Immature natural killer cell (primary cell): ENCODE results near the gene IDH2. TPM values are rescaled to one million over a fixed set of nuclear protein-coding genes. Genes with fewer than 3 reads are reported as not detected.
"Not testable (repeated sequence)": the region's sequence is repeated elsewhere in the genome, so short reads cannot be mapped to it uniquely, and the experiment has no call there.

Experiments used
- DNase-seq, 3 donors: peaks; one replicate each; pipeline ENCODE4 v3.0.0; 2022; ENCODE audit warnings: mixed read lengths in 1 of 3
- H3K27ac Mint-ChIP-seq, 6 donors: one replicate each; pipeline ENCODE4 v1.8.0; 2020; ENCODE audit warnings: mixed read lengths in 6 of 6, mild to moderate bottlenecking in 5 of 6, inconsistent platforms in 4 of 6, moderate library complexity in 3 of 6
- H3K27me3 Mint-ChIP-seq, 3 donors: one replicate each; pipeline ENCODE4 v1.8.0; 2020 to 2021; ENCODE audit warnings: low read depth in 3 of 3, mild to moderate bottlenecking in 3 of 3, mixed read lengths in 3 of 3, moderate library complexity in 3 of 3, inconsistent platforms in 1 of 3
- H3K36me3 Mint-ChIP-seq, 3 donors: one replicate each; pipeline ENCODE4 v1.8.0; 2020; ENCODE audit warnings: mixed read lengths in 3 of 3, inconsistent platforms in 2 of 3, mild to moderate bottlenecking in 2 of 3
- H3K4me1 Mint-ChIP-seq, 2 donors: one replicate each; pipeline ENCODE4 v1.8.0; 2020; ENCODE audit warnings: inconsistent platforms in 2 of 2, mild to moderate bottlenecking in 2 of 2, mixed read lengths in 2 of 2, moderate library complexity in 1 of 2
- H3K4me3 Mint-ChIP-seq, 5 donors: one replicate each; pipeline ENCODE4 v1.8.0; 2020; ENCODE audit warnings: mild to moderate bottlenecking in 5 of 5, mixed read lengths in 5 of 5, inconsistent platforms in 3 of 5, moderate library complexity in 3 of 5
- H3K9me3 Mint-ChIP-seq, 6 donors: one replicate each; pipeline ENCODE4 v1.8.0; 2020; ENCODE audit warnings: mild to moderate bottlenecking in 6 of 6, mixed read lengths in 6 of 6, inconsistent platforms in 4 of 6, moderate library complexity in 3 of 6
- polyA plus RNA-seq, 3 donors: library from polyadenylated mRNA; unstranded; fragments of 300-500 nt; fragmentation: Illumina TruSeq; gene quantifications; one replicate each; pipeline ENCODE4 v1.2.3, GENCODE V29; 2021

The IDH2 gene
- polyA plus RNA-seq, 3 donors from 2014 or later, result 160 to 330 (median 218) TPM

DNA sequence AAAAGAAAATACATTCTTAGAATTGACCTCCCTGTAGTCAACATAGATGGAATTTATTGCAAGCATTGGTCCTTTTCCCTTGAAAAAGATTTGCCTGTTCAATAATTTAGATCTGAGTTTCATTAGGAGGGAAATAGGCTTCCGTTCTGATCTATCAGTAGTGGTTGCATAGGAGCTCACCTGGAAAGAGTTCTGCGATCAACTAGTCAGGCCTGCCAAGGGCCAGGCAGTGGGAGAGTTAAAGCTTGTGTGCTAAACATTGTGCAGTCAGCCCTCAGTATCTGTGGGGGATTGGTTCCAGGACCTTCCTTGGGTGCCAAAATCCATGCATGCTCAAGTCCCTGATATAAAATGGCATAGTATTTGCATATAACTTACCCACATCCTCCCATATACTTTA is 29.6 kb upstream of the IDH2 start:
- Mint-ChIP-seq H3K27me3 (peaks cover 0 to 10% (median 3%) of the 10 kb centered on the region in 3 donors), H3K4me1 (no peaks in the 10 kb centered on the region), H3K27ac (no peak overlapping the region), H3K9me3 (no peaks in the 10 kb centered on the region), H3K4me3 (no peak overlapping the region), H3K36me3 (no peaks in the 10 kb centered on the region)
- no peak for DNase-seq

DNA sequence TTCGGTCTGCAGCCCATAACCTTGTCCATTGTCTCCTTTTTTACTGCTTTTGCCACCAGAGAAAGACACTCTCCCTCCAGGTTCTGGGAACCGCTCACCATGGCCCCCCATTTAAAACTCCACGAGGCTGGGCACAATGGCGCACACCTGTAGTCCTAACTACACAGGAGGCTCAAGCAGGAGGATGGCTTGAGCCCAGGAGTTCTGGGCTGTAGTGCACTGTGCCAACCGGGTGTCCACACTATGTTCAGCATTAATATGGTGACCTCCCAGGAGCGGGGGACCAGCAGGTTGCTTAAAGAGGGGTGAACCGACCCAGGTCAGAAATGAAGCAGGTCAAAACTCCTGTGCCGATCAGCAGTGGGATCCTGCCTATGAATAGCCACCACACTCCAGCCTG is 28.0 kb upstream of the IDH2 start:
- H3K27ac Mint-ChIP-seq, result no peak overlapping the region
- no peaks in the 10 kb centered on the region for H3K4me1 Mint-ChIP-seq
- H3K4me3 Mint-ChIP-seq, result no peak overlapping the region
- no peaks in the 10 kb centered on the region for H3K9me3 Mint-ChIP-seq
- no peak for DNase-seq
- H3K27me3 Mint-ChIP-seq, result peaks cover 0 to 10% (median 5%) of the 10 kb centered on the region in 3 donors
- H3K36me3 Mint-ChIP-seq, result no peaks in the 10 kb centered on the region

DNA sequence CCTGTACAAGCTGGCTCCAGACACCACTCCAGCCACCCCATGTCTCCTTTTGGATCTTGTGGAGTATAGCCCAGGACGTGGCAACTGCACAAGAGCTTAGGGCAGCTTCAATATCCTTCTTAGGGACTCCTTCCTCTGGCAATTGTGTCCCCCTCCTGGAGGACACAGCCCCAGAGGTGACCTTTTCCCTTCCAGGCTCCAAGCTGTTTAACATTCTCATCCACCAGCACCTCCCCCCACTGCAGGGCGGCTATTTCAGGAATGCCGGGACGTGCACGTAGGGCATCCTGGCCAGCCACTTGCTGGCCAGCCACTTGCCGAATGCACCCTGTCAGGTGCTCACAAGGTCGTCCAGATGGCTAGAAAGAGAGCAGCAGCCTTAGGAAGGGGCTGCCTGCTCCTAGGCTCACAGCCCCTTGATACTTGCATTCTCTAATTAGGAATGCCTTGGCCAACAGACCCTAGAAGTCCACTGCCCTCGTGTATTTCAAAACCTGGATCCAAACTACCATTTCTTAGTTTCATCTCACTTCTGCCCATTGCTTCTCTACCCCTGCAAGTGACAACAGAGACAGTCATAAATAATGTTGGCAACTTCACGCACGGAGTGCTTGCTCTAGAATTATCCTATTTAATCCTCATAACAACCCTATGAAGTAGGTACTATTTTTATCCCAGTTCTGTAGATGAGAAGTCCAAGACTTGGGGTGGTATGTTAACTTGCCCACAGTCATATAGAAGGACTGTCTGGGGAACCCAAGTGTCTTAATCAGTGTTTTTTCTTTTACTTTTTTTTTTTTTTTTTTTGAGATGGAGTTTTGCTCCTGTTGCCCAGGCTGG is 24.5 kb upstream of the IDH2 start:
- H3K4me3 Mint-ChIP-seq, result no peak overlapping the region
- H3K4me1 Mint-ChIP-seq, result no peaks in the 10 kb centered on the region
- H3K27ac Mint-ChIP-seq, result no peak overlapping the region
- no peak for DNase-seq
- H3K27me3 Mint-ChIP-seq, result peaks cover 0 to 10% (median 5%) of the 10 kb centered on the region in 3 donors
- no peaks in the 10 kb centered on the region for H3K9me3 Mint-ChIP-seq
- H3K36me3 Mint-ChIP-seq, result no peaks in the 10 kb centered on the region

GRCh38 chr15:90126022-90126421 is 23.8 kb upstream of the IDH2 start:
- H3K4me3 Mint-ChIP-seq, result no peak overlapping the region

DNA sequence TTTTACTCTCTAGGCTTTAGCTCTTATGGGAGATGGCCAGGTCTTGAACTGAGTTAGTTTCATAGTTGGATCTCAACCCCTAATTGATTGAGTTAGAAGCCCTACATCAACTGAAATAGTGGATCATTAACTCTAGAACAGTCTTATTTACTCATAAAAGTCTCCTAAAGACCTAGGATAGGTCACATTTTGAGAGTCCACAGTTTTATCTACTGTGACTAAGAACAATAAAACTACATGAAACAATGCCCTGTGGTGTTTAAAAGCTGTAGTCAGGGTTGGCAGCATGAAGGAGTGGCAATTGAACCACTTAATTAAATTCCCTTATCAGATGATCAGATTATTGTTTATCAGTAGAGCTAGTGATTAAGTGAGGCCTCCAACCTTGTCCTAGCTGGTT is 22.2 kb upstream of the IDH2 start:
- H3K27me3 Mint-ChIP-seq, result peaks cover 1 to 8% (median 7%) of the 10 kb centered on the region in 3 donors
- H3K36me3 Mint-ChIP-seq, result no peaks in the 10 kb centered on the region
- H3K9me3 Mint-ChIP-seq, result no peaks in the 10 kb centered on the region
- DNase-seq, result no peak
- no peak overlapping the region for H3K4me3 Mint-ChIP-seq
- no peaks in the 10 kb centered on the region for H3K4me1 Mint-ChIP-seq
- H3K27ac Mint-ChIP-seq, result no peak overlapping the region

More at GRCh38 chr15:90126022-90126421, 23.8 kb upstream of the IDH2 start:
- Mint-ChIP-seq H3K36me3 (no peaks in the 10 kb centered on the region), H3K27me3 (peaks cover 0 to 10% (median 5%) of the 10 kb centered on the region in 3 donors), H3K27ac (no peak overlapping the region), H3K4me1 (no peaks in the 10 kb centered on the region), H3K9me3 (no peaks in the 10 kb centered on the region)
- no peak for DNase-seq

DNA sequence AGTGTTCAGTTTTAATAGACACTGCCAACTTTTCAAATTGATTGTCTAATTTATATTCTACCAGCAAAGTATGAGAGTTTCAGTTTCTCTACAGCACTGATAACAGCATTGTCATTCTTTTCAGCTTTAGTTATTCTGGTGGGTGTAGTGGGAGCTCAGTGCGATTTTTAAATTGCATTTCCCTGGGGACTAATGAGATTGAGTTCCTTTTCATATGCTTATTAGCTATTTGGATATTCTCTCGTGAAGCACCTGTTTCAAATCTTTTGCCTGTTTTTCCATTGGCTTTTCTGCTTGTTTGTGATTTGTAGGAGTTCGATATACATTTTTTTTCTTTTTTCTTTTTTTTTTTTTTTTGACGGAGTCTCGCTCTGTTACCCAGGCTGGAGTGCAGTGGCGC is 18.8 kb upstream of the IDH2 start:
- no peaks in the 10 kb centered on the region for H3K36me3 Mint-ChIP-seq
- H3K9me3 Mint-ChIP-seq, result no peaks in the 10 kb centered on the region
- H3K27me3 Mint-ChIP-seq, result peaks cover 1 to 5% (median 3%) of the 10 kb centered on the region in 3 donors
- no peaks in the 10 kb centered on the region for H3K4me1 Mint-ChIP-seq
- no peak for DNase-seq
- no peak overlapping the region for H3K4me3 Mint-ChIP-seq
- H3K27ac Mint-ChIP-seq, result no peak overlapping the region

- H3K27ac Mint-ChIP-seq, result no peak overlapping the region
Observed at GRCh38 chr15:90119367-90119766, 17.1 kb upstream of the IDH2 start.

DNA sequence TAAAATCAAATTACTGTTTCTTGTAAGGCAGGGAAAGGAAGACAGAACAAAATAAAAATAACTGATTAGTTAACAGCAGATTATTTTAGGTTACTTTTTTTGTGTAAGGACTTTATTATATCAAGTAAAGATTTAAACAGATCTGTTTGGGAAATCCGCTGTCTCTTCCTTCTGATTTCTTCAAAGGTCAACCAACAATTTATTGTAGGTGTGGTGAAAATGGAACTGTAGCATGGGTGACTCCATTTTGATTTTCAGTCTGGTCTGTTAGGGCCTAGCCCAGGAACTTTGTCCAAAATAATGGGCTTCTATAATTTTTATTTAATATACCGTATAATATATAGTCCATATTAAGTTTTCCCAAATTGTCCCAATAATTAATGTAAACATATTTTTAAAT is 13.5 kb upstream of the IDH2 start:
- H3K27ac Mint-ChIP-seq, result peak overlapping the region in 1 of 6 donors; percentile 12
- H3K4me1 Mint-ChIP-seq, result no peaks in the 10 kb centered on the region
- peaks cover 0 to 11% (median 8%) of the 10 kb centered on the region in 6 donors for H3K9me3 Mint-ChIP-seq
- peaks cover 0 to 5% (median 5%) of the 10 kb centered on the region in 3 donors for H3K36me3 Mint-ChIP-seq
- no peak overlapping the region for H3K4me3 Mint-ChIP-seq
- DNase-seq, result no peak
- peaks cover 3 to 4% (median 3%) of the 10 kb centered on the region in 3 donors for H3K27me3 Mint-ChIP-seq

More at GRCh38 chr15:90119367-90119766, 17.1 kb upstream of the IDH2 start:
- Mint-ChIP-seq H3K4me1 (no peaks in the 10 kb centered on the region), H3K27me3 (peaks cover 1 to 4% (median 3%) of the 10 kb centered on the region in 3 donors), H3K36me3 (peaks cover 0 to 4% (median 4%) of the 10 kb centered on the region in 3 donors), H3K9me3 (peaks cover 0 to 6% (median 5%) of the 10 kb centered on the region in 6 donors), H3K4me3 (no peak overlapping the region)
- no peak for DNase-seq

DNA sequence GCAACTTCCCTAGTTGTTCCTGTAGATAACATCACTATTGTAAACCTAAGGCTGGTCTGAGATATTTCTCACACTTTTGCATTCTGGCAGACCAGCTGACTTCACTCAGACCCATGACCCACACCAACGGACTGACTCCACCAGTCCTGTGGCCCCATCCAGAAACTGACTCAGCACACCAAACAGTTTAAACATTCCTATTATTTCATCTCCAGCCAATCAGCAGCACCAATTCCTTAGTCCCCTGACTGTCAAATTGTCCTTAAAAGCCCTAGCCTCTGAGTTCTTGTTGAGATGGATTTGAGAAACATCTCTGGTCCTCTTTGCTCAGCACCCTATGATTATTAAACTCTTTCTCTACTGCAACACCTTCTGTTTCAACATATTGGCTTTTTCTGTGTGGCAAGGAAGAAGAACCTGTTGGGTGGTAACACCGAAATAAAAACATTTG is 12.2 kb upstream of the IDH2 start:
- peaks cover 0 to 5% (median 5%) of the 10 kb centered on the region in 3 donors for H3K36me3 Mint-ChIP-seq
- H3K4me1 Mint-ChIP-seq, result no peaks in the 10 kb centered on the region
- peaks cover 0 to 11% (median 8%) of the 10 kb centered on the region in 6 donors for H3K9me3 Mint-ChIP-seq
- no peak overlapping the region for H3K27ac Mint-ChIP-seq
- H3K27me3 Mint-ChIP-seq, result peaks cover 1 to 4% (median 3%) of the 10 kb centered on the region in 3 donors
- H3K4me3 Mint-ChIP-seq, result no peak overlapping the region
- DNase-seq, result no peak

DNA sequence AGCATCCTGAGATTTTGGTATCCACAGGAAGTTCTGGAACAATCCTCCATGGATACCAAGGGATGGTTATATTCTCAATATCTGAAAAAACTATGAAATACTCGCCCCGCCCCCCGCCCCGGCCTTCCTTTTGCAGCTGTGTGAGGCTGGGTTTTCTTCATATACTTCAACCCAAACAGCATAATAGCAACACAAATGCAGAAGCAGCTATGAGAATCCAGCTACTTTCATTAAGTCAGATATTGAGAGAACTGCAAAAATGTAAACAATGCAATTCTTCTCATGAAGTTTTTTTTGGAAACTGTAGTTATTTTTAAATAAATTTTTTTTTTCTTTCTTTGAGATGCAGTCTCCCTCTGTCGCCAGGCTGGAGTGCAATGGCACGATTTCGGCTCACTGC is 10.9 kb upstream of the IDH2 start:
- no peak overlapping the region for H3K4me3 Mint-ChIP-seq
- H3K27ac Mint-ChIP-seq, result no peak overlapping the region
- no peaks in the 10 kb centered on the region for H3K4me1 Mint-ChIP-seq
- no peak for DNase-seq
- peaks cover 0 to 4% (median 1%) of the 10 kb centered on the region in 3 donors for H3K27me3 Mint-ChIP-seq
- H3K36me3 Mint-ChIP-seq, result peaks cover 0 to 5% (median 5%) of the 10 kb centered on the region in 3 donors
- H3K9me3 Mint-ChIP-seq, result peaks cover 0 to 11% (median 8%) of the 10 kb centered on the region in 6 donors

GRCh38 chr15:90109163-90109751 is 7.0 kb upstream of the IDH2 start:
- H3K27me3 Mint-ChIP-seq, H3K4me3 Mint-ChIP-seq, H3K4me1 Mint-ChIP-seq, DNase-seq, H3K36me3 Mint-ChIP-seq, H3K9me3 Mint-ChIP-seq, H3K27ac Mint-ChIP-seq: not testable (repeated sequence)

DNA sequence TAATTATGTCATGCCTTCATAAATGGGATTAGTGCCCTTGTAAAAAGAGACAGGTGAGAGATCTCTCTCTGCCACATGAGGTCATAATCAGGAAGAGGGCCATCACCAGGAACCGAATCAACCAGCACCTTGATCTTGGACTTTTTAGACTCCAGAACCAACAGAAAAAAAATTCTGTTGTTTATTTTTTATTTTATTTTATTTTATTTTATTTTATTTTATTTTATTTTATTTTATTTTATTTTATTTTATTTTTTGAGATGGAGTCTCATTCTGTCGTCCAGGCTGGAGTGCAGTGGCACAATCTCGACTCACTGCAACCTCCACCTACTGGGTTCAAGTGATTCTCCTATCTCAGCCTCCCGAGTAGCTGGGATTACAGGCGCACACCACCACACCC is 5.8 kb upstream of the IDH2 start:
- not testable (repeated sequence) for H3K27me3 Mint-ChIP-seq, H3K4me3 Mint-ChIP-seq, DNase-seq, H3K27ac Mint-ChIP-seq, H3K9me3 Mint-ChIP-seq, H3K36me3 Mint-ChIP-seq
- peaks cover 6 to 11% of the 10 kb centered on the region in 2 donors for H3K4me1 Mint-ChIP-seq

DNA sequence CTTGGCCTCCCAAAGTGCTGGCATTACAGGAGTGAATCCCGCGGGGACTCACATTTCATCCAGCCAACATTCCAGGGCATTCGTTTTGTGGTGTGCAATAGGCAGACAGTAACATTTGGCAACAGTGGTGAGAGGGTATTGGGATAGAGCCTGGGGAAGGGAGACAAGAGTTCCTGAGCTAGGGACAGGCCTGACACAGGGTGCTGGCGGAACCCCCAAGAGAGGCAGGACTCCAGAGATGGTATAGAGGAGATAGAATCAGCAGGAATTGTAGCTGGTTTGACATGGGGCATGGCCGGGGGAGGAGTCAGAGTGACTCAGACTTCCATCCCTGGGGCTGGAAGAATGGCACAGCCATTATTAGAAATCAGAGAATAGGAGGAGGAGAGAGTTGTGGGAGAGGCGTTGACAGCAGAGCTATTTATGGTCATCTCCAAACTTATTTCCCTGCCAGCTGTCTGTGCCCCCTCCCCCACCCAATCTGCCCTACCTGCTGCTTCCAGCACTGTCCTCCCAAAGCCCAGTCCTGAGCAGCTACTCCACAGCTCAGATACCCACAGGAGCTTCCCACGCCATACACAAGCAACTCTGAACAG is 4.4 kb upstream of the IDH2 start:
- DNase-seq, result no peak
- Mint-ChIP-seq H3K27ac (no peak overlapping the region), H3K36me3 (no peaks in the 10 kb centered on the region), H3K4me1 (peaks cover 10 to 16% of the 10 kb centered on the region in 2 donors), H3K9me3 (peaks cover 0 to 2% (median 0%) of the 10 kb centered on the region in 6 donors), H3K27me3 (peaks cover 2 to 5% (median 4%) of the 10 kb centered on the region in 3 donors), H3K4me3 (no peak overlapping the region)

DNA sequence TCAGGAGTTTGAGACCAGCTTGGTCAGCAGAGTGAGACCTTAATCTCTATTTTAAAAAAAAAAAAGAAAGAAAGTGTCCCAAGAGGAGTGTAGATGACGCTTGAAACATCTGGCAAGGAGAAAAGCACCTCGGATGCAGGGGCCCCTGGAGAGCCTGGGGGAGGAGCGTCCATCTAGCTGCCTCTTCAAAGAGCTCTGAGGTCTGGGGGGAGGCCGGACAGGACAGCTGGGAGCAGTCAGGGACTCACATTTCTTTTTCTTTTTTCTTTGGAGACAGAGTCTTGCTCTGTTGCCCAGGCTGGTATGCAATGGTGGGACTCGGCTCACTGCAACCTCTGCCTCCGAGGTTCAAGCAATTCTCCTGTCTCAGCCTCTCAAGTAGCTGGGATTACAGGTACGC is 3.3 kb upstream of the IDH2 start:
- Mint-ChIP-seq H3K27ac (no peak overlapping the region), H3K9me3 (peaks cover 0 to 2% (median 0%) of the 10 kb centered on the region in 6 donors), H3K27me3 (peaks cover 2 to 5% (median 4%) of the 10 kb centered on the region in 3 donors), H3K4me3 (no peak overlapping the region), H3K36me3 (no peaks in the 10 kb centered on the region), H3K4me1 (peaks cover 21 to 27% of the 10 kb centered on the region in 2 donors)
- DNase-seq, result no peak
